ENCODE data around the gene ESPL1. TPM values are rescaled to one million over a fixed set of nuclear protein-coding genes. Genes with fewer than 3 reads are reported as not detected.

The ESPL1 gene
- polyA plus RNA-seq, 1 donor (not counting 4 experiments of a cell fraction or from before 2014, with no cell fraction given) = 3.7 TPM

DNA sequence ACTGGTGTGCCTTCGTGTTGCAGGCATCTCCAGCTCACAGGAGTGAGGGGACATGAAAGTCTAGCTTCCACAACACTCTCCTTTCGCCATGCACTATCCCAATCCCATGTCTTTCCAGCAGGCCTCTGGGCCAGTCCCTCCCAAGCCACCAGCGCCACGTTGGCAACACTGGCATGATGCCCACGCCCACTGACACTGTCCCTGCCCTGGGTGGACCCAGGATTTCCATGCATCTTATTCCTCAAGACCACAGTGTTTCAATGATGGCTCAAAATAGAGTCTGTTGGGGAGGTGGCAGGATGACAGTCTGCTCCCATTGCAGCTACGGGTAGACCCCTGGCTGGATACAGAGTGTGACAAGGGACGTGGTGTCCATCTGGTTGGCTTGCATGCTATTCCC is 65.7 kb downstream of the ESPL1 start:
- no peak overlapping the region for H3K4me2 ChIP-seq (ENCODE audit: control insufficient read depth, extremely low read depth, insufficient read depth, low read depth, low read length)
- H4K20me1 ChIP-seq (ENCODE audit: control insufficient read depth, extremely low read depth, insufficient read depth, low read length) = no peaks in the 10 kb centered on the region
- no peak overlapping the region for H2AFZ ChIP-seq (ENCODE audit: control insufficient read depth, low read length)
- H3K27ac ChIP-seq (ENCODE audit: control insufficient read depth, insufficient read depth, low read length) = no peak overlapping the region
- no peaks in the 10 kb centered on the region for H3K4me1 ChIP-seq (ENCODE audit: control insufficient read depth, extremely low read depth, insufficient read depth, low read length)
- DNase-seq (ENCODE audit: low read depth, low spot score) (no peak), FAIRE-seq (no peak)
- H3K9me3 ChIP-seq (ENCODE audit: control insufficient read depth, low read depth, low read length) = no peaks in the 10 kb centered on the region
- dilution Hi-C loops (cut with MboI; ENCODE audit: extremely low pct_ligation_motif_present, low sequenced_read_pairs) = no loop called here
- peaks cover 33% of the 10 kb centered on the region for H3K27me3 ChIP-seq (ENCODE audit: control insufficient read depth, extremely low read depth, insufficient read depth, low read length)
- H3K4me3 ChIP-seq (ENCODE audit: control insufficient read depth in 2 of 3, extremely low read depth in 1 of 3, insufficient read depth in 2 of 3, low read depth in 1 of 3, low read length in 3 of 3) = no peak overlapping the region
- TF ChIP-seq EZH2 (IDR thresholded peaks at IDR 0.05; ENCODE audit: low read length) = no peak
- TF ChIP-seq, protein P1, sequence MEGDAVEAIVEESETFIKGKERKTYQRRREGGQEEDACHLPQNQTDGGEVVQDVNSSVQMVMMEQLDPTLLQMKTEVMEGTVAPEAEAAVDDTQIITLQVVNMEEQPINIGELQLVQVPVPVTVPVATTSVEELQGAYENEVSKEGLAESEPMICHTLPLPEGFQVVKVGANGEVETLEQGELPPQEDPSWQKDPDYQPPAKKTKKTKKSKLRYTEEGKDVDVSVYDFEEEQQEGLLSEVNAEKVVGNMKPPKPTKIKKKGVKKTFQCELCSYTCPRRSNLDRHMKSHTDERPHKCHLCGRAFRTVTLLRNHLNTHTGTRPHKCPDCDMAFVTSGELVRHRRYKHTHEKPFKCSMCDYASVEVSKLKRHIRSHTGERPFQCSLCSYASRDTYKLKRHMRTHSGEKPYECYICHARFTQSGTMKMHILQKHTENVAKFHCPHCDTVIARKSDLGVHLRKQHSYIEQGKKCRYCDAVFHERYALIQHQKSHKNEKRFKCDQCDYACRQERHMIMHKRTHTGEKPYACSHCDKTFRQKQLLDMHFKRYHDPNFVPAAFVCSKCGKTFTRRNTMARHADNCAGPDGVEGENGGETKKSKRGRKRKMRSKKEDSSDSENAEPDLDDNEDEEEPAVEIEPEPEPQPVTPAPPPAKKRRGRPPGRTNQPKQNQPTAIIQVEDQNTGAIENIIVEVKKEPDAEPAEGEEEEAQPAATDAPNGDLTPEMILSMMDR (optimal IDR thresholded peaks at IDR 0.05 in 1 of 3, IDR thresholded peaks at IDR 0.05 in 1 of 3, conservative IDR thresholded peaks at IDR 0.05 in 1 of 3; ENCODE audit: extremely low read depth in 1 of 3, insufficient read depth in 2 of 3, low read length in 3 of 3) = no peak
- no peaks in the 10 kb centered on the region for H3K9me1 ChIP-seq (ENCODE audit: control insufficient read depth, extremely low read depth, insufficient read depth, low read length)
- no peaks in the 10 kb centered on the region for H3K36me3 ChIP-seq (ENCODE audit: control insufficient read depth in 2 of 2, extremely low read depth in 1 of 2, insufficient read depth in 2 of 2, low read length in 2 of 2)
- H3K9ac ChIP-seq (ENCODE audit: control insufficient read depth, extremely low read depth, insufficient read depth, low read length) = no peak overlapping the region
- H3K79me2 ChIP-seq (ENCODE audit: control insufficient read depth, insufficient read depth, low read length) = no peaks in the 10 kb centered on the region

DNA sequence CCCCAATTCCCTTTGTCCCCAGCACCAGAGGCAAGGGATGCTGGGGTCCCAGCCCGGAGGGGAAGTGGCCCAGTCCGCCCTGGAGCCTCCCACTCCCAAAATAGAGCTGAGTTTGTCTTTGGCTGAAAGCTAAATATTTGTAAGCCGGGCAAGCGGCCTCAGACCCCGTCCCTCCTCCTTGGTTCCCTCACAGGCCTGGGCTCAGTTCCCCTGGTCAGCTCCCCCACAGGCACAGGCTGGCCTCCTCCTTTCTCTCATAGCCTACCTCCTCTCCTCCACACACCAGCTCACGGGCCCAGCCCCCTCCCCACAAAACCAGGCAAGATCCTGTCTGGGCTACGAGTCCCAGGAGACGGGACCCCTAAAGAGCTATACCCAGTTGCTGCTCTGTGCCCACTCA is 66.7 kb downstream of the ESPL1 start:
- H3K4me1 ChIP-seq (ENCODE audit: control insufficient read depth, extremely low read depth, insufficient read depth, low read length) = no peaks in the 10 kb centered on the region
- no peaks in the 10 kb centered on the region for H4K20me1 ChIP-seq (ENCODE audit: control insufficient read depth, extremely low read depth, insufficient read depth, low read length)
- dilution Hi-C loops (cut with MboI; ENCODE audit: extremely low pct_ligation_motif_present, low sequenced_read_pairs) = no loop called here
- H3K9me1 ChIP-seq (ENCODE audit: control insufficient read depth, extremely low read depth, insufficient read depth, low read length) = no peaks in the 10 kb centered on the region
- H3K36me3 ChIP-seq (ENCODE audit: control insufficient read depth in 2 of 2, extremely low read depth in 1 of 2, insufficient read depth in 2 of 2, low read length in 2 of 2) = no peaks in the 10 kb centered on the region
- no peaks in the 10 kb centered on the region for H3K9me3 ChIP-seq (ENCODE audit: control insufficient read depth, low read depth, low read length)
- peaks cover 33% of the 10 kb centered on the region for H3K27me3 ChIP-seq (ENCODE audit: control insufficient read depth, extremely low read depth, insufficient read depth, low read length)
- TF ChIP-seq EZH2 (IDR thresholded peaks at IDR 0.05; ENCODE audit: low read length) = no peak
- TF ChIP-seq, protein P1 (optimal IDR thresholded peaks at IDR 0.05 in 1 of 3, IDR thresholded peaks at IDR 0.05 in 1 of 3, conservative IDR thresholded peaks at IDR 0.05 in 1 of 3; ENCODE audit: extremely low read depth in 1 of 3, insufficient read depth in 2 of 3, low read length in 3 of 3) = no peak
- H3K9ac ChIP-seq (ENCODE audit: control insufficient read depth, extremely low read depth, insufficient read depth, low read length) = no peak overlapping the region
- no peak overlapping the region for H3K27ac ChIP-seq (ENCODE audit: control insufficient read depth, insufficient read depth, low read length)
- no peak overlapping the region for H3K4me3 ChIP-seq (ENCODE audit: control insufficient read depth in 2 of 3, extremely low read depth in 1 of 3, insufficient read depth in 2 of 3, low read depth in 1 of 3, low read length in 3 of 3)
- no peak overlapping the region for H2AFZ ChIP-seq (ENCODE audit: control insufficient read depth, low read length)
- no peaks in the 10 kb centered on the region for H3K79me2 ChIP-seq (ENCODE audit: control insufficient read depth, insufficient read depth, low read length)
- FAIRE-seq = no peak
- DNase-seq (ENCODE audit: low read depth, low spot score) = no peak
- no peak overlapping the region for H3K4me2 ChIP-seq (ENCODE audit: control insufficient read depth, extremely low read depth, insufficient read depth, low read depth, low read length)
